CD4-positive, alpha-beta memory T cell (primary cell): Measurements from ENCODE around the gene BCR. TPM values are rescaled to one million over a fixed set of nuclear protein-coding genes. Genes with fewer than 3 reads are reported as not detected.

Experiments
- CTCF ChIA-PET: fragments of 350-600 bp; sonication (Branson Sonifier 250); formaldehyde crosslinking; loops from one replicate; lab custom pipeline; 2021; ENCODE audit warnings: inconsistent platforms; ENCODE audit not compliant: partially characterized antibody; lab: Charles Lee
- POLR2A ChIA-PET: fragments of 350-600 bp; sonication (Branson Sonifier 250); formaldehyde crosslinking; loops from one replicate; lab custom pipeline; 2021; ENCODE audit not compliant: partially characterized antibody; lab: Charles Lee
- DNase-seq, 5 donors: peaks; one replicate each; pipeline versions ENCODE4 v3.0.0 to v3.0.0-alpha.2; 2020 to 2022; ENCODE audit warnings: mixed read lengths in 1 of 5
- H3K27ac ChIP-seq: one replicate; pipeline ENCODE4 v1.7.0; 2013; ENCODE audit warnings: low read depth, low read length
- H3K27me3 ChIP-seq: 2 replicates; pipeline ENCODE4 v1.7.0; 2013; ENCODE audit warnings: mild to moderate bottlenecking, low read length, moderate library complexity; ENCODE audit not compliant: insufficient read depth
- H3K36me3 ChIP-seq: 2 replicates; pipeline ENCODE4 v1.7.0; 2013; ENCODE audit warnings: mild to moderate bottlenecking, low read length, moderate library complexity; ENCODE audit not compliant: insufficient read depth
- H3K4me1 ChIP-seq: 2 replicates; pipeline ENCODE4 v1.7.0; 2013; ENCODE audit warnings: mild to moderate bottlenecking, low read length, moderate library complexity; ENCODE audit not compliant: insufficient read depth
- H3K4me3 ChIP-seq, 2 donors: one replicate each; pipeline ENCODE4 v1.7.0; 2013; ENCODE audit warnings: low read length in 2 of 2, mild to moderate bottlenecking in 1 of 2
- H3K9me3 ChIP-seq, 2 donors: one replicate each; pipeline ENCODE4 v1.7.0; 2013; ENCODE audit warnings: low read length in 2 of 2, control low read depth in 1 of 2; ENCODE audit not compliant: control insufficient read depth in 1 of 2
- H3K27ac Mint-ChIP-seq, 7 donors: one replicate each; pipeline ENCODE4 v1.8.0; 2020 to 2021; ENCODE audit warnings: mixed read lengths in 7 of 7, mild to moderate bottlenecking in 6 of 7, inconsistent platforms in 3 of 7, moderate library complexity in 3 of 7
- H3K27me3 Mint-ChIP-seq, 2 donors: one replicate each; pipeline ENCODE4 v1.8.0; 2020 to 2021; ENCODE audit warnings: mixed read lengths in 2 of 2
- H3K36me3 Mint-ChIP-seq, 2 donors: one replicate each; pipeline ENCODE4 v1.8.0; 2020 to 2021; ENCODE audit warnings: mixed read lengths in 2 of 2, inconsistent platforms in 1 of 2, mild to moderate bottlenecking in 1 of 2
- H3K4me1 Mint-ChIP-seq, 4 donors: one replicate each; pipeline ENCODE4 v1.8.0; 2020 to 2021; ENCODE audit warnings: mixed read lengths in 4 of 4, mild to moderate bottlenecking in 1 of 4
- H3K4me3 Mint-ChIP-seq, 8 donors: one replicate each; pipeline ENCODE4 v1.8.0; 2020 to 2021; ENCODE audit warnings: mixed read lengths in 8 of 8, mild to moderate bottlenecking in 7 of 8, moderate library complexity in 6 of 8, inconsistent platforms in 3 of 8
- H3K9me3 Mint-ChIP-seq, 8 donors: one replicate each; pipeline ENCODE4 v1.8.0; 2020 to 2021; ENCODE audit warnings: mixed read lengths in 8 of 8, mild to moderate bottlenecking in 5 of 8, inconsistent platforms in 3 of 8, moderate library complexity in 1 of 8
- intact Hi-C: fragments of 100-400 bp; cut with micrococcal nuclease; formaldehyde crosslinking; loops from one replicate; pipeline ENCODE4 v1.15.1; 2023
- polyA plus RNA-seq, 2 donors: library from polyadenylated mRNA; unstranded; fragments of 300-500 nt; fragmentation: Illumina TruSeq; gene quantifications; one replicate each; pipeline ENCODE4 v1.2.3, GENCODE V29; 2021
- total RNA-seq, 2 experiments: library from RNA; stranded (reverse); gene quantifications; one replicate each; pipeline ENCODE4 v1.2.3, GENCODE V29; 2021

BCR gene
- total and polyA plus RNA-seq, 4 experiments from 2014 or later = 3.3 to 75.6 (median 51.2) TPM

- DNase-seq = no peak
- no peaks in the 10 kb centered on the region for H3K27me3 Mint-ChIP-seq
- Histone ChIP-seq H3K27ac (no peak overlapping the region), H3K4me1 (peaks cover 7% of the 10 kb centered on the region), H3K4me3 (no peak overlapping the region), H3K27me3 (no peaks in the 10 kb centered on the region), H3K9me3 (no peaks in the 10 kb centered on the region), H3K36me3 (no peaks in the 10 kb centered on the region)
- H3K36me3 Mint-ChIP-seq = no peaks in the 10 kb centered on the region
- no peaks in the 10 kb centered on the region for H3K9me3 Mint-ChIP-seq
- H3K4me1 Mint-ChIP-seq = peaks cover 4 to 23% (median 10%) of the 10 kb centered on the region in 4 donors
- no peak overlapping the region for H3K4me3 Mint-ChIP-seq
- H3K27ac Mint-ChIP-seq = no peak overlapping the region
- CTCF ChIA-PET = interaction anchor here (1.3 to 1.8 kb wide), 2 partner anchors 127 to 135 kb away, joined by 3 to 4 read pairs; no protein-coding TSS in a partner anchor
- POLR2A ChIA-PET = no interaction called here
- intact Hi-C loops = no loop called here
Observed at GRCh38 chr22:23155143-23155542, 25.2 kb upstream of the BCR start.

GRCh38 chr22:23155831-23156230 lies 24.5 kb upstream of the BCR start:
- intact Hi-C loops = no loop called here
- peaks cover 7% of the 10 kb centered on the region for H3K4me1 ChIP-seq
- no peak overlapping the region for H3K27ac ChIP-seq
- DNase-seq = no peak
- no peak overlapping the region for H3K4me3 ChIP-seq
- ChIA-PET CTCF (interaction anchor here (1.1 to 1.8 kb wide), 4 partner anchors 19 to 134 kb away, joined by 3 to 5 read pairs (median 4); no protein-coding TSS in a partner anchor), POLR2A (no interaction called here)
- H3K36me3 ChIP-seq = no peaks in the 10 kb centered on the region
- Mint-ChIP-seq H3K36me3 (no peaks in the 10 kb centered on the region), H3K9me3 (no peaks in the 10 kb centered on the region), H3K4me3 (no peak overlapping the region), H3K27me3 (no peaks in the 10 kb centered on the region), H3K27ac (no peak overlapping the region), H3K4me1 (peaks cover 4 to 20% (median 10%) of the 10 kb centered on the region in 4 donors)
- H3K9me3 ChIP-seq = no peaks in the 10 kb centered on the region
- no peaks in the 10 kb centered on the region for H3K27me3 ChIP-seq

GRCh38 chr22:23156286-23156685 lies 24.0 kb upstream of the BCR start:
- POLR2A ChIA-PET = interaction anchor here (1.1 kb wide), 1 partner anchor 18 kb away, joined by 4 read pairs; no protein-coding TSS in a partner anchor
- no peak overlapping the region for H3K4me3 Mint-ChIP-seq
- H3K9me3 ChIP-seq = no peaks in the 10 kb centered on the region
- no peaks in the 10 kb centered on the region for H3K36me3 ChIP-seq
- no peaks in the 10 kb centered on the region for H3K36me3 Mint-ChIP-seq
- peaks cover 7% of the 10 kb centered on the region for H3K4me1 ChIP-seq
- H3K4me3 ChIP-seq = no peak overlapping the region
- H3K9me3 Mint-ChIP-seq = no peaks in the 10 kb centered on the region
- H3K27me3 Mint-ChIP-seq = no peaks in the 10 kb centered on the region
- no peak overlapping the region for H3K27ac ChIP-seq
- no peak for DNase-seq
- intact Hi-C loops = no loop called here
- peaks cover 4 to 16% (median 10%) of the 10 kb centered on the region in 4 donors for H3K4me1 Mint-ChIP-seq
- peak overlapping the region in 1 of 7 donors; percentile 36 for H3K27ac Mint-ChIP-seq
- H3K27me3 ChIP-seq = no peaks in the 10 kb centered on the region
- CTCF ChIA-PET = interaction anchor here (1.1 to 1.8 kb wide), 5 partner anchors 12 to 134 kb away, joined by 3 to 5 read pairs (median 4); no protein-coding TSS in a partner anchor

- no peaks in the 10 kb centered on the region for H3K36me3 Mint-ChIP-seq
- no peaks in the 10 kb centered on the region for H3K9me3 Mint-ChIP-seq
- H3K27me3 Mint-ChIP-seq = no peaks in the 10 kb centered on the region
- POLR2A ChIA-PET = interaction anchor here (1.1 kb wide), 1 partner anchor 20 kb away, joined by 4 read pairs; no protein-coding TSS in a partner anchor
- no peak overlapping the region for H3K27ac Mint-ChIP-seq
- no peak overlapping the region for H3K4me3 ChIP-seq
- H3K9me3 ChIP-seq = no peaks in the 10 kb centered on the region
- H3K27ac ChIP-seq = no peak overlapping the region
- CTCF ChIA-PET = interaction anchor here (0.6 to 1.3 kb wide), 3 partner anchors 8 to 124 kb away, joined by 3 to 4 read pairs (median 4); no protein-coding TSS in a partner anchor
- intact Hi-C loops = no loop called here
- no peaks in the 10 kb centered on the region for H3K27me3 ChIP-seq
- peaks cover 2 to 13% (median 7%) of the 10 kb centered on the region in 4 donors for H3K4me1 Mint-ChIP-seq
- DNase-seq = no peak
- no peak overlapping the region for H3K4me3 Mint-ChIP-seq
- H3K4me1 ChIP-seq = peaks cover 7% of the 10 kb centered on the region
- no peaks in the 10 kb centered on the region for H3K36me3 ChIP-seq
Observed at GRCh38 chr22:23157560-23158515, 22.5 kb upstream of the BCR start.

GRCh38 chr22:23158516-23159290 lies 21.6 kb upstream of the BCR start:
- Mint-ChIP-seq H3K36me3 (no peaks in the 10 kb centered on the region), H3K27ac (no peak overlapping the region), H3K4me3 (no peak overlapping the region), H3K9me3 (no peaks in the 10 kb centered on the region), H3K4me1 (peaks cover 0 to 5% (median 2%) of the 10 kb centered on the region in 4 donors), H3K27me3 (no peaks in the 10 kb centered on the region)
- no peaks in the 10 kb centered on the region for H3K9me3 ChIP-seq
- H3K27ac ChIP-seq = no peak overlapping the region
- H3K4me1 ChIP-seq = no peaks in the 10 kb centered on the region
- H3K4me3 ChIP-seq = no peak overlapping the region
- H3K36me3 ChIP-seq = no peaks in the 10 kb centered on the region
- CTCF ChIA-PET = interaction anchor here (0.6 kb wide), 1 partner anchor 9 kb away, joined by 4 read pairs; no protein-coding TSS in a partner anchor
- no peak for DNase-seq
- intact Hi-C loops = no loop called here
- POLR2A ChIA-PET = no interaction called here
- H3K27me3 ChIP-seq = no peaks in the 10 kb centered on the region

- ChIA-PET POLR2A (no interaction called here), CTCF (no interaction called here)
- DNase-seq = no peak
- no peaks in the 10 kb centered on the region for H3K4me1 ChIP-seq
- H3K9me3 ChIP-seq = no peaks in the 10 kb centered on the region
- Mint-ChIP-seq H3K4me3 (no peak overlapping the region), H3K4me1 (peaks cover 0 to 5% (median under 1%) of the 10 kb centered on the region in 4 donors), H3K36me3 (no peaks in the 10 kb centered on the region), H3K9me3 (no peaks in the 10 kb centered on the region), H3K27me3 (no peaks in the 10 kb centered on the region), H3K27ac (no peak overlapping the region)
- H3K4me3 ChIP-seq = no peak overlapping the region
- H3K36me3 ChIP-seq = no peaks in the 10 kb centered on the region
- intact Hi-C loops = no loop called here
- no peaks in the 10 kb centered on the region for H3K27me3 ChIP-seq
- H3K27ac ChIP-seq = no peak overlapping the region
Observed at GRCh38 chr22:23159291-23159630, 21.0 kb upstream of the BCR start.

GRCh38 chr22:23161029-23161428 lies 19.3 kb upstream of the BCR start:
- Histone ChIP-seq H3K4me1 (no peaks in the 10 kb centered on the region), H3K27me3 (no peaks in the 10 kb centered on the region), H3K9me3 (no peaks in the 10 kb centered on the region), H3K27ac (no peak overlapping the region), H3K4me3 (no peak overlapping the region), H3K36me3 (no peaks in the 10 kb centered on the region)
- Mint-ChIP-seq H3K4me1 (no peaks in the 10 kb centered on the region), H3K36me3 (no peaks in the 10 kb centered on the region), H3K27me3 (no peaks in the 10 kb centered on the region), H3K27ac (no peak overlapping the region), H3K4me3 (no peak overlapping the region), H3K9me3 (peaks cover 0 to 4% (median 0%) of the 10 kb centered on the region in 8 donors)
- POLR2A ChIA-PET = no interaction called here
- no peak for DNase-seq
- CTCF ChIA-PET = no interaction called here
- intact Hi-C loops = no loop called here
